Stimulated activated naive CD8-positive, alpha-beta T cell treated with anti-CD3 and anti-CD28 coated beads, Interleukin-15, Interleukin-2, amounts not matched to agents 100 U/mL and 50 U/mL, for 24 hours (primary cell): ENCODE data around the gene FAM156A.
A peak's percentile ranks its signal among the peaks of the same experiment; 100 is the strongest.
"Not testable (repeated sequence)": the region's sequence is repeated elsewhere in the genome, so short reads cannot be mapped to it uniquely, and the experiment has no call there.

ENCODE experiments used
- ATAC-seq: fragments of 150-1000 bp; cut with Tn5 transposase; one replicate; pipeline ENCODE4 v1.10.0; 2021
- DNase-seq: peaks from one replicate; pipeline ENCODE4 v3.0.0; 2021

Gene FAM156A

GRCh38 chrX:52958113-52958959, at the start of gene FAM156A:
Gene FAM156A, minus strand, starts transcription at chrX:52958518. Its CDS starts 9,930 bp downstream, at chrX:52948588.
- not testable (repeated sequence) for DNase-seq
- peak; percentile 91 for ATAC-seq

GRCh38 chrX:53005327-53005726, 47.0 kb upstream of the FAM156A start:
- ATAC-seq (no peak), DNase-seq (no peak)

DNA sequence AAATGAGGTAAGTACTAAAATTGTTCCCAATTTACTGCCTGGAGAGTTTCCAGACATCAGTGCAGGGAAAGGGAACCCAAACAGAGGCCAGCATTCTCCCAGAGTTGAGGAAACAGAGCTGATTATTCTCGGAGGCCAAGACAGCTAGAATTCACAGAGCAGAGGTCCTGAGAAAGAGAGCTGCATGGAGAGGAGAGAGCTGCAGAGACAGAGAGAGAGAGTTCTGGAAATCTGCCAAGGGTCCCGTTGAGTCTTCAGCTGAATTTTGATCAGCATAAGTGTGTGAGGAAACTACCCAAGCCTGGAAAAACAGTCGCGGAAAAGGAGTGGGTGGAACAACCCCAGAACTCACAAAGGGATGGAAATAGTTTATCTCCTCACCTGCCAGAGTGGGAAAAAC, 46.5 kb upstream of the FAM156A start:
- DNase-seq: no peak
- ATAC-seq: no peak

GRCh38 chrX:53004038-53004437, 45.7 kb upstream of the FAM156A start:
- ATAC-seq: no peak
- DNase-seq: no peak

GRCh38 chrX:53003111-53003510, 44.8 kb upstream of the FAM156A start:
- DNase-seq (no peak), ATAC-seq (no peak)

DNA sequence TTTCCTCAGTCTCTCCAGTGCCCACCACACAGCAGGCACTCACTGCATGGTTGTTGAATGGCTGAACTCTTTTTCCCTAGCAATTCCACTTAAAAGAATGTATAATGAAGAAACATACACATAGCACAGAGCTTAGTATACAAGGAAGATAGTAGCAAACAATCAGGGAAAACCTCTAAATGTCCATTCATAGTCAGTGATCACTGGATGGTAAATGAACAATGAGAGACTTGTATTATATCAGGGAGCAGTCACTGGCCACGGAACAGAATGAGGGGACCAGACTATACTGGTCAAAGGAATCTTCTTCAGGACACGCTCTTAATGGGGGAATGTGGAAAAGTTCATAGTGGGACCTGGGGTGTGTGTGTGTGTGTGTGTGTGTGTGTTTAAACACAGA, 43.6 kb upstream of the FAM156A start:
- ATAC-seq: no peak

GRCh38 chrX:53000447-53001135, 42.3 kb upstream of the FAM156A start:
- no peak for DNase-seq
- ATAC-seq: no peak

More for the DNA sequence above, 43.6 kb upstream of the FAM156A start:
- no peak for DNase-seq

DNA sequence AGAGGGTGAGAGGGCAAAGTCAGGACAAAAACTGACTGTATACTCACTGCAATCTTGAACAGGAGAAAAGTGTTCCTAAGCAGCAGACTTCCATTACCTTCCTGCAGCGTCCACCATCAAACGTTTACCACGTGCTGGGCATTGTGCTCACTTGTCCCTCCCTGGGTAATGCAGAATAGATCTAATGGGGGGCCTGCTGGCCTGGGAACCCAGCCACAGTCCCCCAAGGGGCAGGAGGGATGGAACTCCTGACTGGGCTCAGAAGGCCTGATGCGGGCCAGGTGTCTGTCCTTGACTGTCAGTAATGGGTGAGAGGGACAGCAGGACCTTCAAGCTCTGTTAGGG, 37.6 kb upstream of the FAM156A start:
- ATAC-seq: no peak
- DNase-seq: no peak

GRCh38 chrX:52995135-52995986, 37.0 kb upstream of the FAM156A start:
- peak; percentile 98 for ATAC-seq
- DNase-seq: peak; percentile 87

GRCh38 chrX:52990848-52991247, 32.5 kb upstream of the FAM156A start:
- no peak for ATAC-seq
- no peak for DNase-seq

DNA sequence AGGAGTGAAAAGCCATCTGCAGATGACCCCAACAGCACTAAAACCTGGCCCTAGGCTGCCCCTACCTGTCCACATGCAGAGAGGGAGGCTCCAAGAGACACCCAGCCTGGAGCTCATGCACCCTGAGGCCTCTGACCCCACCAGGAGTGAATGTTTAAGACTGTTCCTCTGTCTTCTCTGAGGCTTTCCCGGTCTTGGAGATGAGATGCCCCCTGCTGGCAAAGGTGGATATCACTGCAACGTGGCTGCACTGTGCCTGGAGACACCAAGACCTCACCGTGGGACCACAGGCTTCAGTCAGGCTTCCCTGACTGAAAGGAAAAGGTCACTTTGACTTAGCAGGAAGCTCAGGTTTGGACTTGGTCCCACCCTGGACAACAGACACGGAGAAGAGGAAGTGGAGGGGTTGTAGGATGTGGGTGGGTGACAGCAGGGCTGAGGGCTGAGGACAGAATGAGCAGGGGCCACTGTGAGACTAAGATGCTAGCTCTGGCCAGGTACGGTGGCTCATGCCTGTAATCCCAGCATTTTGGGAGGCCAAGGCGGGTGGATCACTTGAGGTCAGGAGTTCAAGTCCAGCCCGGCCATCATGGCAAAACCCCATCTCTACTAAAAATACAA, 31.8 kb upstream of the FAM156A start:
- peak; percentile 66 for ATAC-seq
- peak; percentile 64 for DNase-seq

- DNase-seq (no peak), ATAC-seq (peak; percentile 50)
Observed at GRCh38 chrX:52988985-52989917, 30.9 kb upstream of the FAM156A start.

DNA sequence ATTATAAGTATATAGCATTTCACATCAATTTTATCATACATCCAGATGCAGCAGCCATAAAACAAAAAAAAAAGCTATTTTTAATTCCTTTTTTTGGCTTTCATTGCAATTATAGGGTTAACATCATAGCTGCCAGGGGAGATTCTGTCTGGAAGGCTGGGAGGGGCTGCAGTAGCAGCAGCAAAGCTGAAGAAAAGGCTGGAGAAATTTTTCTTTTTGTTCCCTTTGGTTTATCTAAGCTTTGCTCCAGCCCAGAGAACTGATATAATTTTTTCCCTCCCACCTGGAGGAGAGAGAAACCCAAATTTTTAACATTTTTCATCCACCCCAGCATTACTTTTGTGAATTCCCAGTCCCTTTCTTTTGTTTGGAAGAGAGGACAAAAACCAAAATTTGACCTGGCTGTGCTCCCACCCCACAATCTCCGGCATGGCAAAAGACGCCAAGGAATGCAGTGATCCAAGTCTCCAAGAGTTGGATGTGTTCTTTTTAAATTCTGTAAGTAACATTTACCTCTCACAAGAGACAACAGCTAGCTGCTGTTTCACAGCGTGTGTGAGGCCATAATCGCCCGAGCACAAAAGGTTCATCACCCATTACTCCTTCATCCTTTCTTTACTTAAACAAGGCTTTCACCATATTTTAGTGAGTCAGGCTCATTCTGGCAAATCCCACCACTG, 25.1 kb upstream of the FAM156A start:
- DNase-seq (no peak), ATAC-seq (no peak)

DNA sequence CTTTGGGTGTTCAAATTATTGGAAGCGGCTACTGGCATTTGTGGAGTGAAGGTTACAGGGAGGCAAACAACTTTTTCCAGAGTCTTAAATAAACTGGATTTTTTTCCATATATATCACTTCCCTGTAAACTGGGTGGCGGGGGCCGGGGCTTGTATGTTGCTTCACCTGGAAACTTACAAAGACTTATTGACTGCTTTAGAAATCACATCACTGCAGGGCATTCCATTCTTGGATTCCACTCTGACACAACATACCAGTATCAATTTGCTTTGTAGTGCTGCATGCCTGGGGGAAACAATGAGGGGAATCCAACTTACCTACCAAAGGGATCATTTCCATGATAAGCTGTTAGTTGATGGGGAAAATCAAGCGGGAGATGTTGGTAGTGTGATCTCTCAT, 21.7 kb upstream of the FAM156A start:
- DNase-seq: no peak
- ATAC-seq: no peak

- no peak for DNase-seq
- no peak for ATAC-seq
Observed at GRCh38 chrX:52979568-52979967, 21.2 kb upstream of the FAM156A start.

- DNase-seq: no peak
Observed at GRCh38 chrX:52977953-52978352, 19.6 kb upstream of the FAM156A start.

GRCh38 chrX:52975576-52975975, 17.3 kb upstream of the FAM156A start:
- DNase-seq, ATAC-seq: not testable (repeated sequence)

More at GRCh38 chrX:52977953-52978352, 19.6 kb upstream of the FAM156A start:
- ATAC-seq: no peak

DNA sequence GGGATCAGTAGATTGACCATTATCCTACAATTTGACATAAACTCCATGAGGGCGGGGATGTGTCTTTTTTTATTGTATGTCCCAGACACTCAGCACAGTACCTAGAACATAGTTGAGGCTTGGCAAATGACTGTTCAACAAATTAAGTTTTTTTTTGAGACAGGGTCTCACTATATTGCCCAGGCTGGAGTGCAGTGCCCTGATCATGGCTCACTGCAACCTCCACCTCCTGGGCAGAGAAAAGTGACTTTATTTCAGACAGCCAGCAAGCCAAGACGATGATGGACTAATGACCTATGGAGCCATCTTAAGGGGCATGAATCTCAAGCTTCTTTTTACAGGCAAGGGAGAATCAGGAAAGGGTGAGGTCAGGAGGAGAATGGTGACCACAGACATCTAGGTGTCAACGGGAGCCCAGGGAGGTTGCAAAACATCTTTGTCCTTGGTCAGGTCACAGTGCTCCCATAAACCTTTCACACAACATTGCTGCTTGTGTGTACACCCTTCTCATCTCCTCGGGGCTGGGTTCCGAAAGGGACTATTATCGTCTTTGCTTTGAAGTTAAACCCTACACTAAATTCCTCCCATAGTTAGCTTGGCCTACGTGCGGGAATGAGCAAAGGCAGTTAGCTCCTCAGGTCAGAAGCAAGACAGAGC, 16.1 kb upstream of the FAM156A start:
- not testable (repeated sequence) for ATAC-seq, DNase-seq

DNA sequence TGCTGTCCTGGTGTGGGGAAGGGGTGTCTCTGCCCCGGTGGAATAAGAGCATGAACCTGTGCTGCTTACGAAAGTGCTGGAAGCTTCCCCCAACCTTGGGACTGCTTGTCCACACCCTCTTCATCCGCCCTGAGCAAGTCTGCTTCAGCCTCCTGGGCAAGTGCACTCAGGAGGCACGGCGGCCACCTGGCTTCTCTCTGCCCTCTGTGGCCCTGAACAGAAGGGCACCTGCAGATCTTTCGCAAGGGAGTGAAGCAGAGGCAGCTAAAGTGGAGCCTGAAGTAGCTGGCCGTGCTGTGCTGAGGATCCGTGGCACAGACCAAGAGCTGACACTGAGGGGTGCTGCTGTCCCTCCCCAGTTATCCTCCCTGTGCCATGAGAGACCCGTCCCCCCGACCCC, 9.6 kb upstream of the FAM156A start:
- DNase-seq, ATAC-seq: not testable (repeated sequence)
